ENCODE measurements around the gene SYCN.

SYCN gene

GRCh38 chr19:39156326-39157230, 47.5 kb downstream of the SYCN start:
- DNase-seq (ENCODE audit: low spot score) = no peak
- in situ Hi-C loops (cut with MboI; ENCODE audit: low sequenced_read_pairs, unreplicated experiment) = no loop called here
- TF ChIP-seq, protein P1, sequence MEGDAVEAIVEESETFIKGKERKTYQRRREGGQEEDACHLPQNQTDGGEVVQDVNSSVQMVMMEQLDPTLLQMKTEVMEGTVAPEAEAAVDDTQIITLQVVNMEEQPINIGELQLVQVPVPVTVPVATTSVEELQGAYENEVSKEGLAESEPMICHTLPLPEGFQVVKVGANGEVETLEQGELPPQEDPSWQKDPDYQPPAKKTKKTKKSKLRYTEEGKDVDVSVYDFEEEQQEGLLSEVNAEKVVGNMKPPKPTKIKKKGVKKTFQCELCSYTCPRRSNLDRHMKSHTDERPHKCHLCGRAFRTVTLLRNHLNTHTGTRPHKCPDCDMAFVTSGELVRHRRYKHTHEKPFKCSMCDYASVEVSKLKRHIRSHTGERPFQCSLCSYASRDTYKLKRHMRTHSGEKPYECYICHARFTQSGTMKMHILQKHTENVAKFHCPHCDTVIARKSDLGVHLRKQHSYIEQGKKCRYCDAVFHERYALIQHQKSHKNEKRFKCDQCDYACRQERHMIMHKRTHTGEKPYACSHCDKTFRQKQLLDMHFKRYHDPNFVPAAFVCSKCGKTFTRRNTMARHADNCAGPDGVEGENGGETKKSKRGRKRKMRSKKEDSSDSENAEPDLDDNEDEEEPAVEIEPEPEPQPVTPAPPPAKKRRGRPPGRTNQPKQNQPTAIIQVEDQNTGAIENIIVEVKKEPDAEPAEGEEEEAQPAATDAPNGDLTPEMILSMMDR (IDR thresholded peaks at IDR 0.05; ENCODE audit: borderline replicate concordance, control extremely low read depth, extremely low read depth, insufficient read depth, missing control alignments) = no peak

DNA sequence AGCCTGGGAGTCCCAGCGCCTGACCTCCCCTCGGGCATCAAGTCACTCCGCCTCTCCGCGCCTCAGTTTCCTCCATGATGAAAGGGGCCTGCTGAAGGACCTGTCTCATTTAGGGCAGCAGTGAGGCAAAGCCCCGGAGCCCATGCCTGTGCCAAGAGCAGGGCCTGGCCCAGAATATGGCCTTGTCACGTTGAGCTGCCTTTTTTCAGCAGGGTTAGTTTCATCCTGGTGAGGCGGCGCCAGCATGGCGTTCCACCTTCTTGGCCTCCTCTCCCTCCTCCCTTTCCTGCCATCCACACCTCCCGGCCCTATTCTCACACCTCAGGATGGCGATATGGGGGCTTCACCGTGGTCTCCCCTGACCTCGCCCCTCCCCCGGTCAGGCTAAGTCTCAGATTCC, 48.3 kb downstream of the SYCN start:
- in situ Hi-C loops (cut with MboI; ENCODE audit: low sequenced_read_pairs, unreplicated experiment) = no loop called here
- no peak for DNase-seq (ENCODE audit: low spot score)
- TF ChIP-seq, protein P1 (IDR thresholded peaks at IDR 0.05; ENCODE audit: borderline replicate concordance, control extremely low read depth, extremely low read depth, insufficient read depth, missing control alignments) = no peak

DNA sequence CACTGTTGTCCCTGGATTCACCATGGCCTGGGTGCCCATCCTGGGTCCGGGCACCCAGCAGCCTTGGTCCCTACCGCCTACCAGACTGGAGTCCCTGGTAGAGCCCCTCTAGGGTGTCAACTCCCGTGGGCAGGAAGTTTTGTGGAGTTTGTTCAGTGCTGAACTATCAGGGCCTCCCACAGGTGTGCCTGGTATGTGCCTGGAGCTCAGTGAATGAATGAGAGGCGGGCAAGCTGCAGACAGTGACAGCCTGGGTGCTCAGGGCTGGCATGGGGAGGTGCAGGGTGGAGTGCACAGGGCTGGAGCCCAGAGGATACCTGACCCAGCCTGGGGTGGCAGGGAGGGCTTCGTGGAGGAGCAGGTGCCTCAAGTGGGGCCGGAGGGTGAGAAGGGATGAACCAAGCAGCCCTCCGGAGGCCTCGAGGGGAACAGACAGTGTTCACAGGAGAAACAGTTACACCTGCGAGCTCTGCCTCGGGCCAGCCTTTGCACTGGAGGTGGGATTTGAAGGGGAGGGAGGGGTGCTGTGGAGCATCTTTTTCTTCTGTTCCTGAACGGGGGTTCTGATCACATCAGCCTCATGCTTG, 48.9 kb downstream of the SYCN start:
- TF ChIP-seq, protein P1 (IDR thresholded peaks at IDR 0.05; ENCODE audit: borderline replicate concordance, control extremely low read depth, extremely low read depth, insufficient read depth, missing control alignments) = no peak
- in situ Hi-C loops (cut with MboI; ENCODE audit: low sequenced_read_pairs, unreplicated experiment) = no loop called here
- no peak for DNase-seq (ENCODE audit: low spot score)

GRCh38 chr19:39154629-39155100, 49.4 kb downstream of the SYCN start:
- DNase-seq (ENCODE audit: low spot score) = no peak
- in situ Hi-C loops (cut with MboI; ENCODE audit: low sequenced_read_pairs, unreplicated experiment) = no loop called here
- TF ChIP-seq, protein P1 (IDR thresholded peaks at IDR 0.05; ENCODE audit: borderline replicate concordance, control extremely low read depth, extremely low read depth, insufficient read depth, missing control alignments) = no peak

DNA sequence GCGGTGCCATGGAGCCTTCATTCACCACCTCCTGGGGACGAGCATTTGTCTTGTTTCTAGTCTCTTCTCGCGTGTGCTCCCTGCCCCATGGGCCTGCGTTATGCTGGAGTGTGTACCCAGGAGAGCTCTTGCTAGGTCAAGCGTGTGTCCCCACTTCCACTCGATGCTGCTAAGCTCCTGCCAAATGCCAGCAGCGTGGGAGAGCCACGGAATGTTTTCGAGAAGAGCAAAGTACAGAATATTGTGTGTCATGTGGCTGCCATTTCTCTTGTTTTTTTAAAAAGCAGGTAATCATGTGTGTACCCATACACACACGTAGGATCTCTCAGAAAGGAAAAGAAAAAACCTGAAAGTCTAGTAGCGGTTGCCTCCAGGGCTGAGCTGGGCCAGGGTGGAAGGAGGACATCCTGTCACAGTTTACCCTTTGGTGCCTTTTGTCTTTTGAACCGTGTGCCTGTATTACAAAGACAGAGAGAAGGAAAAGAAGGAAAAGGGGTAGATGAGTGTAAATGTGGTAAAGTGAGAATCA, 49.9 kb downstream of the SYCN start:
- no peak for DNase-seq (ENCODE audit: low spot score)
- in situ Hi-C loops (cut with MboI; ENCODE audit: low sequenced_read_pairs, unreplicated experiment) = no loop called here
- TF ChIP-seq, protein P1 (IDR thresholded peaks at IDR 0.05; ENCODE audit: borderline replicate concordance, control extremely low read depth, extremely low read depth, insufficient read depth, missing control alignments) = no peak

All from GM13976 (cell line).